Pons (tissue), 1 donor: ENCODE measurements around the gene INPP5F.
A peak's percentile ranks its signal among the peaks of the same experiment; 100 is the strongest.

Experiments
- DNase-seq: peaks from one replicate; pipeline ENCODE4 v3.0.0-alpha.2; 2016; ENCODE audit warnings: low spot score

The INPP5F gene

DNA sequence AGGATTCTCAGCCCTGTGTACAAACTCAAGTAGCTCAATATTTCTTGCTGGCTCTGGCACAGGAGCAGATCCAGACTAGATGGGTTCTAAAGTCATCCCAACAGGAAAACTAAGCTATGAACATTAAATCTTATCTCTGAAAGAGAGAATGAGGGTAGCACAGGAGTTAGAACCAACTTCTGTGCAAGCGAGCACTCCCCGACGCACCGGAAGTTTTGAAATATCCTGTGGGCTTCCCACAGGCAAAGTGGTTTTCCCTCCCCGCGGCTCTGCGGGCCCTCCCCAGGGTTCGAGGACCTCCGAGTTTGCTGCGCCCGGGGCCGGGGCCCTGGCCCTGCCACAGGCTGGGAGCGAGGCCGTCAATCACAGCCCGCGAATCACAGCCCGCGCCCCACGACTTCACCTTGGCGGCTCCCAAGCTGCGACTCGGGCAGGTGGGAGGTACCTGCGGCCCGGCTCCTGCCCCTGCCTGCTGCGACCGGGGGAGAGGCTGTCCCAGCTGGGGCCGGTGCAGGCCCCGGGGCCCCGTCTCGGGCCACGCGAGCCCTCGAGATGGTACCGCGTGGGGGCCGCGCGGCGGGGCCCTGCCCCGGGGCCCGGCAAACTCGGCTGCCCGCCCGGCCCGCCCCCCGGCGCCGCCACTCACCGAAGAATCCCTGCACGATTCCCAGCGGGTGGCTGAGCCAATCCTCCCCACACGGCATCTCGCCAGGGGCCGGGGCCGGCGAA, 146.2 kb downstream of the INPP5F start:
- no peak for DNase-seq

GRCh38 chr10:119872610-119872859, 146.7 kb downstream of the INPP5F start, which contains the start of gene MCMBP:
Gene MCMBP (minus strand): TSS chr10:119872843. CDS start chr10:119872584, 259 bp downstream.
- DNase-seq, result no peak

GRCh38 chr10:119872860-119873681, 147.2 kb downstream of the INPP5F start:
- DNase-seq, result peak; percentile 85

GRCh38 chr10:119878524-119878923, 152.7 kb downstream of the INPP5F start:
- DNase-seq, result no peak
